AG04449 (cell line): ENCODE results near the gene LRRC15.

Source experiments
- CTCF ChIA-PET: fragments of 350-600 bp; formaldehyde crosslinking; extraction: SDS; loops from one replicate; lab custom pipeline; 2021; ENCODE audit warnings: antibody characterized with exemption; lab: Yijun Ruan, JAX
- POLR2A ChIA-PET: fragments of 400-600, 350-600 bp; formaldehyde crosslinking; extraction: SDS; loops from one replicate; lab custom pipeline; 2020; ENCODE audit warnings: antibody characterized with exemption, inconsistent platforms; lab: Yijun Ruan, JAX
- DNase-seq: peaks from one replicate; pipeline ENCODE4 v3.0.0-alpha.2; 2010; ENCODE audit warnings: low read depth, low spot score
- H3K4me3 ChIP-seq: 2 replicates; pipeline ENCODE4 v1.5.1; 2011; ENCODE audit warnings: low read depth, mild to moderate bottlenecking, control low read depth, low read length
- TF ChIP-seq, protein P1 (sequence below): IDR thresholded peaks from one replicate; pipeline ENCODE4 v1.5.1; 2011; ENCODE audit warnings: mild to moderate bottlenecking, moderate library complexity, low read length, control low read depth, inconsistent platforms; ENCODE audit not compliant: insufficient read depth; ENCODE audit errors: missing control alignments

The LRRC15 gene

DNA sequence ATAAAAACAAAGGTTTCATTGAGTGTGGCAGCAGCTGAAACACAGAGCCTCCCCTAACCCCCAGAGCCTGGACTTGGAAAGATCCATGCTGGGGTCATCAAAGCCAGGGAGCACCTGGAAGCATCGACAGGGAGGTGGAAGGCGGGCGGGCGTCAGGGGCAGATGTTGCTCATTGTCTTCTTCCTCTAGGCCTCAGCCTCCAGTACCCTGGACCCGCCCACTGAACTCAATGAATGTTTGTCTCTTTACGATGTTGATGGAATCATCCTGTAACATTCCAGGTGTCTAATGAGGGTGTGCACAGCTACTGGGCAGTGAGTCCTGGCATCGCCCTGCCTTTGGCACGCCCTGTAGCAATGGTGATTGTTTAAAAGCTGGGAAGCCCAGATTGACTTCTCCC lies 19.7 kb upstream of the LRRC15 start:
- TF ChIP-seq, protein P1, sequence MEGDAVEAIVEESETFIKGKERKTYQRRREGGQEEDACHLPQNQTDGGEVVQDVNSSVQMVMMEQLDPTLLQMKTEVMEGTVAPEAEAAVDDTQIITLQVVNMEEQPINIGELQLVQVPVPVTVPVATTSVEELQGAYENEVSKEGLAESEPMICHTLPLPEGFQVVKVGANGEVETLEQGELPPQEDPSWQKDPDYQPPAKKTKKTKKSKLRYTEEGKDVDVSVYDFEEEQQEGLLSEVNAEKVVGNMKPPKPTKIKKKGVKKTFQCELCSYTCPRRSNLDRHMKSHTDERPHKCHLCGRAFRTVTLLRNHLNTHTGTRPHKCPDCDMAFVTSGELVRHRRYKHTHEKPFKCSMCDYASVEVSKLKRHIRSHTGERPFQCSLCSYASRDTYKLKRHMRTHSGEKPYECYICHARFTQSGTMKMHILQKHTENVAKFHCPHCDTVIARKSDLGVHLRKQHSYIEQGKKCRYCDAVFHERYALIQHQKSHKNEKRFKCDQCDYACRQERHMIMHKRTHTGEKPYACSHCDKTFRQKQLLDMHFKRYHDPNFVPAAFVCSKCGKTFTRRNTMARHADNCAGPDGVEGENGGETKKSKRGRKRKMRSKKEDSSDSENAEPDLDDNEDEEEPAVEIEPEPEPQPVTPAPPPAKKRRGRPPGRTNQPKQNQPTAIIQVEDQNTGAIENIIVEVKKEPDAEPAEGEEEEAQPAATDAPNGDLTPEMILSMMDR, result no peak
- ChIA-PET POLR2A (no interaction called here), CTCF (interaction anchor here (0.9 to 1.8 kb wide), 4 partner anchors 10 to 43 kb away, joined by 3 to 7 read pairs (median 3); no protein-coding TSS in a partner anchor)
- no peak overlapping the region for H3K4me3 ChIP-seq
- DNase-seq, result no peak

DNA sequence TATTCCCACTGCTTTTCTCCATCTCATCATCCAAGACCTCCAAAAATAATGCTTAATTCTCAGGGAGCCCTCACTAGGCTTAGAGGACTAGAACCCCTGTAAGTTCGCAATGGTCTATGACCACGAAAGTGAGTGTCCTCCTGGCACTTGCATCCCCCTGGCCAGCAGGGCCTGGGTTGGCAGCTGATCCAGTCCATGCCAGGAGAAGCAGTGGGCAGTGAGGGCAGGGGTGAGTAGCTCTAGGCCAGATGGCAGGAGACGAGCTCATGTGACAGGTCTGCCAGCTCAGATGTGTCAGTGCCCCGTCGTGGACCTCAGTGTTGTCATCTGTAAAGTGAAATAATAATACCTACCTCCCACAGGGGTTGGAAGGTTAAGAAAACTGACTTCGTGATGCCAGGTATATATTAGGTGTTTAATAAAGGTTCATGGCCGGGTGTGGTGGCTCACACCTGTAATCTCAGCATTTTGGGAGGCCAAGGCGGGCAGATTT lies 18.4 kb upstream of the LRRC15 start:
- CTCF ChIA-PET, result interaction anchor here (1.0 to 2.4 kb wide), 5 partner anchors 9 to 44 kb away, joined by 3 to 13 read pairs (median 7); partner anchors contain the start of gene GP5
- DNase-seq, result no peak
- TF ChIP-seq, protein P1, result no peak
- POLR2A ChIA-PET, result no interaction called here
- H3K4me3 ChIP-seq, result no peak overlapping the region

- no peak for DNase-seq
- TF ChIP-seq, protein P1, result no peak
- ChIA-PET CTCF (interaction anchor here (2.0 to 2.4 kb wide), 3 partner anchors 11 to 43 kb away, joined by 7 to 13 read pairs (median 9); partner anchors contain the start of gene GP5), POLR2A (no interaction called here)
- no peak overlapping the region for H3K4me3 ChIP-seq
Measured at GRCh38 chr3:194387276-194387675, 17.7 kb upstream of the LRRC15 start.

DNA sequence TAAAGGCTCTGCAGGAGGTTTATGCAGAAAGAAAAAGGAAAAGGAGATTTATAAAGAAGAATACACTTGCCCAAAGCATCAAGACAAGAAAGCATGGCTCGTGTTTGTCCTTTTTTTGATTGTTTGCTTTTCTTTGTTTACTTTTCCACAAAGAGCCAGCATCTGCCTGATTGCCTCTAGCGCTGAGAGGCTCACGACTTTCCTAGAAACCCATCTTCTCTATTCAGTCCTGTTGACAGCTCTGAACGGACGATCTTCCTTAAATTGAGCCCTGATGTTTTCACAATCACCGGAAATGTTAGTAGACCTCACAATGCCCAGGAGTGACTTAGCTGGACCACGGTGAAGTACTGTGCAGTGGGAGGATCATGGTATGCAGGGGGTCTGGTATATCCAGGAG lies 17.1 kb upstream of the LRRC15 start:
- H3K4me3 ChIP-seq, result no peak overlapping the region
- TF ChIP-seq, protein P1, result no peak
- CTCF ChIA-PET, result interaction anchor here (1.4 to 2.4 kb wide), 3 partner anchors 11 to 43 kb away, joined by 3 to 13 read pairs (median 7); partner anchors contain the start of gene GP5
- no peak for DNase-seq
- POLR2A ChIA-PET, result no interaction called here

- POLR2A ChIA-PET, result no interaction called here
- no peak overlapping the region for H3K4me3 ChIP-seq
- CTCF ChIA-PET, result interaction anchor here (0.9 to 2.0 kb wide), 4 partner anchors 11 to 42 kb away, joined by 3 to 7 read pairs (median 4); partner anchors contain the start of gene GP5
- DNase-seq, result no peak
- TF ChIP-seq, protein P1, result no peak
Measured at GRCh38 chr3:194386066-194386465, 16.5 kb upstream of the LRRC15 start.

- DNase-seq, result no peak
- CTCF ChIA-PET, result interaction anchor here (0.6 to 2.0 kb wide), 3 partner anchors 13 to 41 kb away, joined by 4 to 7 read pairs (median 5); no protein-coding TSS in a partner anchor
- POLR2A ChIA-PET, result no interaction called here
- TF ChIP-seq, protein P1, result no peak
- no peak overlapping the region for H3K4me3 ChIP-seq
Measured at GRCh38 chr3:194384569-194385001, 15.0 kb upstream of the LRRC15 start.
